HFFc6 (cell line): ENCODE data around the gene INPP5D. TPM values are rescaled to one million over a fixed set of nuclear protein-coding genes. Genes with fewer than 3 reads are reported as not detected.

ENCODE experiments used
- DNase-seq: peaks from one replicate; pipeline ENCODE4 v3.0.0-alpha.2; 2018
- H3K27ac Mint-ChIP-seq: 2 replicates; pipeline ENCODE4 v1.8.0; 2020; ENCODE audit warnings: mild to moderate bottlenecking, mixed read lengths
- H3K27me3 Mint-ChIP-seq: 2 replicates; pipeline ENCODE4 v1.8.0; 2021; ENCODE audit warnings: mild to moderate bottlenecking, moderate library complexity, mixed read lengths; ENCODE audit not compliant: insufficient read depth
- H3K36me3 Mint-ChIP-seq: 2 replicates; pipeline ENCODE4 v1.8.0; 2021; ENCODE audit warnings: low read depth, mixed read lengths
- H3K4me1 Mint-ChIP-seq: 2 replicates; pipeline ENCODE4 v1.8.0; 2020; ENCODE audit warnings: low read depth, mixed read lengths
- H3K4me3 Mint-ChIP-seq: 2 replicates; pipeline ENCODE4 v1.8.0; 2020; ENCODE audit warnings: mild to moderate bottlenecking, moderate library complexity, mixed read lengths
- H3K9me3 Mint-ChIP-seq: 2 replicates; pipeline ENCODE4 v1.8.0; 2020; ENCODE audit warnings: mild to moderate bottlenecking, mixed read lengths
- total RNA-seq, 6 experiments: library from RNA; stranded (reverse); fragmentation: NEBNext Ultra II Directional; extraction: Animal tissue kit (Norgen Biotek cat#: 25700); gene quantifications; 2 replicates in 1 of 6; 3 replicates in 5 of 6; pipeline ENCODE4 v1.2.3, GENCODE V29; 2021
- TF ChIP-seq, protein P1 (sequence below): fragments of 200-600 bp; sonication (generic); IDR thresholded peaks from 2 replicates; pipeline ENCODE4 v1.5.0; 2021; ENCODE audit warnings: antibody characterized with exemption, mild to moderate bottlenecking

The INPP5D gene
- total RNA-seq, 6 experiments from 2014 or later, result 0.19 to 0.66 (median 0.43) TPM; not detected in 1

DNA sequence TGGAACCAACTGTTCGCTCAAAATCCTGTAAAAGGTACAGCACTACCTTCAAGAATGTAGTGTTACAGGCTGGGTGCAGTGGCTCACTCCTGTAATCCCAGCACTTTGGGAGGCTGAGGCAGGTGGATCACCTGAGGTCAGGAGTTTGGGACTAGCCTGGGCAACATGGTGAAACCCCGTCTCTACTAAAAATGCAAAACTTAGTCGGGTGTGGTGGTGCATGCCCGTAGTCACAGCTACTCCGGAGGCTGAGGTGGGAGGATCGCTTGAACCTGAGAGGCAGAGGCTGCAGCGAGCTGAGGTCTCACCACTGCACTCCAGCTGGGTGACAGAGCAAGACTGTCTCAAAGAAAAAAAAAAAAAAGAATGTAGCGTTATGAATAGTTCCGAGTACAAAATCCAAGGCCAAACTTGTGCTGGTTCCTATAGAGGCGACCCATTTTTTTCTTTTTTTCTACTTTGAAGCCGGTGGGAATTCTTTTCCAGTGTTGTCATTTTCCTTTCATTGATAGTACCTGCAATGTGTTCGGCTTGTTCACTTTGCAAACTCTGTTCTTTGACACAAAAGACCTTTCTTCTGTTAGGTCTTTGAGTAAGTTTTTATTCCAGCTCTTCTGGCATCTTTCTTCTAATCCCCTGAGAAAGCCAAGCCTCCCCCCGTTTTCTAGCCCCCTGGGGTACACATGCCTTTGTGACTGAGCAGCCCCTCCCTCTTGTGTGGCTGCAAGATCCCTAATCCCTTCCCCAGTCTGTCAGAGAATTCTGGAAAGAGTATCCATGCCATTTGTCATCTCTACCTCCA lies 25.1 kb downstream of the INPP5D start:
- Mint-ChIP-seq H3K4me1 (peaks cover 6% of the 10 kb centered on the region), H3K9me3 (no peaks in the 10 kb centered on the region), H3K4me3 (no peak overlapping the region), H3K36me3 (no peaks in the 10 kb centered on the region), H3K27me3 (peaks cover 39% of the 10 kb centered on the region), H3K27ac (no peak overlapping the region)
- no peak for DNase-seq
- TF ChIP-seq, protein P1, sequence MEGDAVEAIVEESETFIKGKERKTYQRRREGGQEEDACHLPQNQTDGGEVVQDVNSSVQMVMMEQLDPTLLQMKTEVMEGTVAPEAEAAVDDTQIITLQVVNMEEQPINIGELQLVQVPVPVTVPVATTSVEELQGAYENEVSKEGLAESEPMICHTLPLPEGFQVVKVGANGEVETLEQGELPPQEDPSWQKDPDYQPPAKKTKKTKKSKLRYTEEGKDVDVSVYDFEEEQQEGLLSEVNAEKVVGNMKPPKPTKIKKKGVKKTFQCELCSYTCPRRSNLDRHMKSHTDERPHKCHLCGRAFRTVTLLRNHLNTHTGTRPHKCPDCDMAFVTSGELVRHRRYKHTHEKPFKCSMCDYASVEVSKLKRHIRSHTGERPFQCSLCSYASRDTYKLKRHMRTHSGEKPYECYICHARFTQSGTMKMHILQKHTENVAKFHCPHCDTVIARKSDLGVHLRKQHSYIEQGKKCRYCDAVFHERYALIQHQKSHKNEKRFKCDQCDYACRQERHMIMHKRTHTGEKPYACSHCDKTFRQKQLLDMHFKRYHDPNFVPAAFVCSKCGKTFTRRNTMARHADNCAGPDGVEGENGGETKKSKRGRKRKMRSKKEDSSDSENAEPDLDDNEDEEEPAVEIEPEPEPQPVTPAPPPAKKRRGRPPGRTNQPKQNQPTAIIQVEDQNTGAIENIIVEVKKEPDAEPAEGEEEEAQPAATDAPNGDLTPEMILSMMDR, result no peak

DNA sequence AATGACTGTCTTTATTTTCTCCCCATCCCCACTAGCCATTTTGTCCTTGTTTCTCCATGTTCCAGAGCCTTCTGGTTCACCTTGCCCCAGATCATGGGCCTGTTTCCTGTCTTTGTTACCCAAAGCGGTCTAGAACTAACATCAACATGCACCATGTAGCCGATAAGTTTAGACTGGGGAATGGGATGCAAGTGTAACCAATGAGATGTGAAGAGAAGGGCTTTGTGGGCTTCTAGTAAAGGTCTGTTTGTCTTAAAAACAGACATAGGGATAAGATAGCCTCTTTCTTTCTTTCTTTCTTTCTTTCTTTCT lies 25.7 kb downstream of the INPP5D start:
- Mint-ChIP-seq H3K9me3 (no peaks in the 10 kb centered on the region), H3K4me1 (peaks cover 6% of the 10 kb centered on the region), H3K4me3 (no peak overlapping the region), H3K36me3 (no peaks in the 10 kb centered on the region), H3K27ac (no peak overlapping the region), H3K27me3 (peaks cover 45% of the 10 kb centered on the region)
- TF ChIP-seq, protein P1, result no peak
- no peak for DNase-seq

DNA sequence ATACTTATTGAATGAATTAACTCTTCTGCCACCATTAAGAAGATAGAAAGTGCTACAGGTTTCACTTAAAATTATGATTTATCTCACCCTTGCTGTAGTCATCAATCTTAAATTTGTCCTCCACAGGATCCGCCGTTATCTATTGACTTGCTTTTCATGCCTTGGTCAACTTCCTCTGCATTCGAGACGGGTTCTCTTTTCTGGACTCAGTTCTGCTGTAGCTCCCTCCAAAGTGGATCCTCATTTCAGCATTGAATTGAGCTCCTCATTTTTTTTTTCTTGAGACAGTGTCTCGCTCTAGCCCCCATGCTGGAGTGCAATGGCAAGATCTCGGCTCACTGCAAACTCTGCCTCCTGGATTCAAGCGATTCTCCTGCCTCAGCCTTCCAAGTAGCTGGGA lies 27.6 kb downstream of the INPP5D start:
- Mint-ChIP-seq H3K4me3 (no peak overlapping the region), H3K27ac (no peak overlapping the region), H3K27me3 (peaks cover 50% of the 10 kb centered on the region), H3K4me1 (peaks cover 6% of the 10 kb centered on the region), H3K36me3 (no peaks in the 10 kb centered on the region), H3K9me3 (no peaks in the 10 kb centered on the region)
- DNase-seq, result no peak
- TF ChIP-seq, protein P1, result no peak

DNA sequence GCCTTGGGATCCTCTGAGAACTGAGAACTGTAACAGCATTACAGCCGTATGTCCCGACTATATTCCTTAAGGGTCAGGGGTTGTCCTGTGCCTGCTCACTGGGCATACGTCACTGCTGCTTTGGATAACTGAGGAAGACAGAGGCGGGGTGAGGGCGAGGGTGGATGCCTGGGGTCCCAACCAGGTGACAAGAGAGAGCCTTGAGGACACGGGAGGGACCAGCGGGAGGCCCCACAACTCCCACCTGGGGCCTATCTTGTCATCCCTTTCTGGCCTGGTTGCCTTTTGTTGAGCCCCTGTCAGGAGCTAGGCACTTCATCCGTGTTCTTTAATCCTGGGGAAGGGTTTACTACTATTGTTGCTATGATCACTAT lies 28.8 kb downstream of the INPP5D start:
- Mint-ChIP-seq H3K27ac (no peak overlapping the region), H3K9me3 (no peaks in the 10 kb centered on the region), H3K4me3 (no peak overlapping the region), H3K36me3 (no peaks in the 10 kb centered on the region), H3K4me1 (peaks cover 6% of the 10 kb centered on the region), H3K27me3 (peaks cover 47% of the 10 kb centered on the region)
- no peak for DNase-seq
- TF ChIP-seq, protein P1, result no peak

DNA sequence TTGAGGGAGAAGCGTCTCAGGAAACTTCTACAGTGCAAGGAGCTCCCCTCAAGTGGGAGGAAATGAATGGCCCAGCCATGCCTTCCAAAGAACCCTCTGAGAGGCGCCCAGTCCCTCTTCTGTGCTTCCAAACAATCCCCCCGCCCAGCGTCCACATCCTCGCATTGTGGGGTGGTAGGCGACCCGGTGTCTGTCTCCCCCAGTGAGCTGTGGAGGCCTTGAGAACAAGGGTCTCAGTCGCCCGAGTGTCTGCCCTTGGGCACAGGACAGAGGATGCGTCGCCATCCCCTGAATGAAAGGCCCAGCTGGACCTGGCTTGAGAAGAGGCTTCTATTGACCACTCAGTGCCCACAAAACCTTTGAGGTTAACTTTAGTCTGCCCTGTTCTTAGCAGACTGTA lies 29.7 kb downstream of the INPP5D start:
- Mint-ChIP-seq H3K4me1 (peaks cover 6% of the 10 kb centered on the region), H3K36me3 (no peaks in the 10 kb centered on the region), H3K4me3 (no peak overlapping the region), H3K27ac (no peak overlapping the region), H3K27me3 (peaks cover 45% of the 10 kb centered on the region), H3K9me3 (no peaks in the 10 kb centered on the region)
- TF ChIP-seq, protein P1, result no peak
- no peak for DNase-seq
